ENCODE data around the gene MPPED1. TPM values are rescaled to one million over a fixed set of nuclear protein-coding genes. Genes with fewer than 3 reads are reported as not detected.

Gene MPPED1
- total RNA-seq, 1 experiment from 2014 or later: 0.28 TPM

DNA sequence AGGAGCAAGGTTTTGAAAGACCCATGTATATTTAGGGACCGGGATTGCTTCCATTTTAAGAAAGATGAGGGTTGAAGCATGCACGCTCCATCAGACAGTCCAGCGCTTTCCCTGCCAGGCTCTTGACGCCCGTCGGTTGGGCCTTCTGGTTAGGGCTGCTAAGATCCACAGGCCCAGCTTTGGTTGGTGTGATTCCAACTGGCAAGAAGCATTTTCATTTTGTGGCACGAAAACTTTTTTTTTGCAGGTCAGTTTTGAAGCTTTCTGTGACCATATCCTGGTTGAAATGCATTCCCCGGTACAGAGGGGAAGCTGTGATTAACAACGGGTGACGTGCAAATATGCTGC, 34.3 kb upstream of the MPPED1 start:
- Histone ChIP-seq H3K79me2 (ENCODE audit: insufficient read depth, low read length) (no peaks in the 10 kb centered on the region), H2BK20ac (ENCODE audit: low read depth, low read length, poor library complexity, severe bottlenecking) (no peak overlapping the region), H4K20me1 (ENCODE audit: control insufficient read depth, insufficient read depth, insufficient read length) (no peaks in the 10 kb centered on the region), H3K4me2 (ENCODE audit: insufficient read depth, insufficient read length, low read length) (no peak overlapping the region), H3K4ac (ENCODE audit: low read depth, low read length) (no peak overlapping the region), H3K4me1 (ENCODE audit: insufficient read depth, low read length) (no peaks in the 10 kb centered on the region), H3K14ac (ENCODE audit: insufficient read depth, low read length) (no peak overlapping the region), H2AK5ac (ENCODE audit: insufficient read length, low read length) (no peak overlapping the region), H4K8ac (replicated peaks; ENCODE audit: insufficient read length, low read depth, low read length) (no peak overlapping the region), H2BK12ac (ENCODE audit: insufficient read length, low read depth, low read length) (no peak overlapping the region), H3K56ac (ENCODE audit: insufficient read length, low read depth, low read length) (no peak overlapping the region), H3T11ph (ENCODE audit: low read length) (no peak overlapping the region), H3K23ac (ENCODE audit: insufficient read length, low read depth, low read length) (no peak overlapping the region), H2BK15ac (ENCODE audit: low read depth, low read length) (no peak overlapping the region), H2BK5ac (ENCODE audit: insufficient read length, low read length) (no peak overlapping the region), H4K5ac (ENCODE audit: insufficient read length, low read depth, low read length) (no peak overlapping the region), H3K9me3 (ENCODE audit: control insufficient read depth, low read depth, low read length) (no peaks in the 10 kb centered on the region), H3K18ac (ENCODE audit: insufficient read length, low read depth, low read length) (no peak overlapping the region), H3K79me1 (ENCODE audit: insufficient read depth, low read depth, low read length, poor library complexity, severe bottlenecking) (no peaks in the 10 kb centered on the region), H2BK120ac (ENCODE audit: low read depth, low read length, poor library complexity, severe bottlenecking) (no peak overlapping the region), H3K27me3 (ENCODE audit: insufficient read depth, low read length) (no peaks in the 10 kb centered on the region), H3K27ac (ENCODE audit: insufficient read length, low read depth, low read length) (no peak overlapping the region), H3K9ac (ENCODE audit: extremely low read depth, insufficient read length, low read length) (no peak overlapping the region), H4K91ac (ENCODE audit: insufficient read length, low read depth, low read length) (no peak overlapping the region), H3K23me2 (ENCODE audit: insufficient read length, low read depth, low read length, poor library complexity, severe bottlenecking) (no peaks in the 10 kb centered on the region), H2AFZ (ENCODE audit: low read length) (no peak overlapping the region)
- TF ChIP-seq, protein P1, sequence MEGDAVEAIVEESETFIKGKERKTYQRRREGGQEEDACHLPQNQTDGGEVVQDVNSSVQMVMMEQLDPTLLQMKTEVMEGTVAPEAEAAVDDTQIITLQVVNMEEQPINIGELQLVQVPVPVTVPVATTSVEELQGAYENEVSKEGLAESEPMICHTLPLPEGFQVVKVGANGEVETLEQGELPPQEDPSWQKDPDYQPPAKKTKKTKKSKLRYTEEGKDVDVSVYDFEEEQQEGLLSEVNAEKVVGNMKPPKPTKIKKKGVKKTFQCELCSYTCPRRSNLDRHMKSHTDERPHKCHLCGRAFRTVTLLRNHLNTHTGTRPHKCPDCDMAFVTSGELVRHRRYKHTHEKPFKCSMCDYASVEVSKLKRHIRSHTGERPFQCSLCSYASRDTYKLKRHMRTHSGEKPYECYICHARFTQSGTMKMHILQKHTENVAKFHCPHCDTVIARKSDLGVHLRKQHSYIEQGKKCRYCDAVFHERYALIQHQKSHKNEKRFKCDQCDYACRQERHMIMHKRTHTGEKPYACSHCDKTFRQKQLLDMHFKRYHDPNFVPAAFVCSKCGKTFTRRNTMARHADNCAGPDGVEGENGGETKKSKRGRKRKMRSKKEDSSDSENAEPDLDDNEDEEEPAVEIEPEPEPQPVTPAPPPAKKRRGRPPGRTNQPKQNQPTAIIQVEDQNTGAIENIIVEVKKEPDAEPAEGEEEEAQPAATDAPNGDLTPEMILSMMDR (conservative IDR thresholded peaks at IDR 0.05): no peak
- Mint-ChIP-seq H3K36me3 (ENCODE audit: insufficient read depth in 1 of 3, low read depth in 3 of 3) (no peaks in the 10 kb centered on the region), H3K27ac (no peak overlapping the region), H3K4me3 (no peak overlapping the region), H3K4me1 (peaks cover 0 to 4% of the 10 kb centered on the region in 2 experiments; a peak in 1 of 4 replicates), H3K27me3 (ENCODE audit: low read depth) (peaks cover 24% of the 10 kb centered on the region), H3K9me3 (no peaks in the 10 kb centered on the region)
- DNase-seq: no peak
- WGBS (ENCODE audit: extremely low coverage, insufficient read length, low lambda C conversion rate): no CpG with 5 or more reads among the region's 10 CpGs

All from H9 (cell line).